Chondrocyte (in vitro differentiated cells): ENCODE measurements around the gene ADCY7. TPM values are rescaled to one million over a fixed set of nuclear protein-coding genes. Genes with fewer than 3 reads are reported as not detected.
A peak's percentile ranks its signal among the peaks of the same experiment; 100 is the strongest.

Experiments used
- DNase-seq: peaks from one replicate; pipeline ENCODE4 v3.0.0; 2021; ENCODE audit warnings: mixed read lengths, low spot score
- H3K27ac Mint-ChIP-seq: one replicate; pipeline ENCODE4 v1.8.0; 2021; ENCODE audit warnings: mild to moderate bottlenecking, moderate library complexity, mixed read lengths; ENCODE audit not compliant: unreplicated experiment
- H3K27me3 Mint-ChIP-seq: 2 replicates; pipeline ENCODE4 v1.8.0; 2021; ENCODE audit warnings: low read depth, mixed read lengths
- H3K36me3 Mint-ChIP-seq: 2 replicates; pipeline ENCODE4 v1.8.0; 2021; ENCODE audit warnings: low read depth, mixed read lengths
- H3K4me1 Mint-ChIP-seq: 2 replicates; pipeline ENCODE4 v1.8.0; 2021; ENCODE audit warnings: low read depth, mild to moderate bottlenecking, mixed read lengths
- H3K4me3 Mint-ChIP-seq: one replicate; pipeline ENCODE4 v1.8.0; 2021; ENCODE audit warnings: mild to moderate bottlenecking, moderate library complexity, mixed read lengths; ENCODE audit not compliant: unreplicated experiment
- H3K9me3 Mint-ChIP-seq: 2 replicates; pipeline ENCODE4 v1.8.0; 2021; ENCODE audit warnings: low read depth, mixed read lengths
- total RNA-seq: library from RNA; stranded (reverse); gene quantifications from 3 replicates; pipeline ENCODE4 v1.2.1, GENCODE V29; 2021
- TF ChIP-seq, protein P1 (sequence below): fragments of 200-600 bp; sonication (generic); IDR thresholded peaks from 2 replicates; pipeline ENCODE4 v1.5.0; 2021; ENCODE audit warnings: antibody characterized with exemption, mild to moderate bottlenecking, moderate library complexity

ADCY7 gene
- total RNA-seq, 1 donor from 2014 or later, result 9.1 TPM

DNA sequence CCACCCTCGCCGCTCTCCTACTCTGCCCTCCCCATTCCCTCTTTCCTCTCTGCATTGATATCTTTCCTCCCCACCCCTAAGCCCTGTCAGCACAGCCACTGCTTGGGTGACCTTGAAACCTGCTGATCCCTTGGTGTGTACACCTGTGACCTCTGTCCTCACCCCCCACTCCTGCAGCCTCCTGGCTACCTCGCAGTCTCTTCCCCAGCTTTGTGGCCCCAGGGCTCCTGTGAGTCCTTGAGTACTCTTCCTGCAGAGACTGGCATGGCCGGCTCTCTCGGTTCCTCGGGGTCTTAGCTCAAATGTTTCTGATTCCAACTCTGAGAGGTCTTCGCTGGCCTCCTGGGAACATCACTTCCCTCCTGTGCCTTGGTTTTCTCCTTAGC is 31.7 kb downstream of the ADCY7 start:
- Mint-ChIP-seq H3K27ac (no peak overlapping the region), H3K27me3 (no peaks in the 10 kb centered on the region), H3K4me1 (peaks cover 14% of the 10 kb centered on the region)

DNA sequence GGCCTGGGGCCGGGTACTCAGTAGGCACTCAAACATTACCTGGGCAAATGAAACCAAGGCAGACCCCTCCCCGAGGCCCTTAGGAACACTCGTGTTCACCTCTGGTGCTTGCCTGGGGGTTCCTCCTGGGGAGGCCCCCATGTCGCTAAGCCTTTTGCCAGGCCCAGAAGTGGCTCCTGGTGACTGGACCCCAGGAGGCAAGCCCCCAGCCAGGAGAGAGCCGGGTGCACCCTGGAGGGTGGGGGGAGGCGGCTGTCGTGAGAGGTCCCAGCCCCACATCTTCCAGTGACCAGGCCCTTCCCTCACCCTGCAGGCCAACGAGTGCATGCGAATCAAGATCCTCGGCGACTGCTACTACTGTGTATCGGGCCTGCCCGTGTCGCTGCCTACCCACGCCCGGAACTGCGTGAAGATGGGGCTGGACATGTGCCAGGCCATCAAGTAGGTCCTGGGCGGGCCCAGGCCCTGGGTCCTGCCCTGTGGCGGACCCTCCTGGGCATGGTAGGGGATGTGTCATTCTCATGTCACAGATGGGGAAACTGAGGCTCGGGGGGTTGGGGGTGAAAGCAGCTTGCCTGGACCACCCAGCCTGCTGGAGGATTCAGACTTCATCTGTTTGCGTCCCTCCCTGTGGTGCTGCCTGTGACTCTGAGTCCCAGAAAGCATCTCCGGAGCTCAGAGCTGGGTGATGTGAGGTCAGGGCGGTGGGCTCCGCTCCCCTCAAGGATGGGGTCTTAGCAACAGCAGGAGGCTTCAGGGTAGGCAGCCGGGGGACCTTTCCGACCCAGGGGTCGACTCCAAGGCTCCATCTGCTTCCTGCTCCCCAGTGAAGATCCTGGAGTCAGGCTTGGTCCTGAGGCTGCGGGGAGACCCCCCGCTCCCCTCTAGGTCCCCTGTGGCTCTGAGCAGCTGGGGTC is 32.5 kb downstream of the ADCY7 start:
- H3K9me3 Mint-ChIP-seq, result no peaks in the 10 kb centered on the region
- H3K4me1 Mint-ChIP-seq, result peaks cover 14% of the 10 kb centered on the region
- DNase-seq, result peak; percentile 86
- H3K4me3 Mint-ChIP-seq, result no peak overlapping the region
- no peaks in the 10 kb centered on the region for H3K36me3 Mint-ChIP-seq
- no peak overlapping the region for H3K27ac Mint-ChIP-seq
- TF ChIP-seq, protein P1, sequence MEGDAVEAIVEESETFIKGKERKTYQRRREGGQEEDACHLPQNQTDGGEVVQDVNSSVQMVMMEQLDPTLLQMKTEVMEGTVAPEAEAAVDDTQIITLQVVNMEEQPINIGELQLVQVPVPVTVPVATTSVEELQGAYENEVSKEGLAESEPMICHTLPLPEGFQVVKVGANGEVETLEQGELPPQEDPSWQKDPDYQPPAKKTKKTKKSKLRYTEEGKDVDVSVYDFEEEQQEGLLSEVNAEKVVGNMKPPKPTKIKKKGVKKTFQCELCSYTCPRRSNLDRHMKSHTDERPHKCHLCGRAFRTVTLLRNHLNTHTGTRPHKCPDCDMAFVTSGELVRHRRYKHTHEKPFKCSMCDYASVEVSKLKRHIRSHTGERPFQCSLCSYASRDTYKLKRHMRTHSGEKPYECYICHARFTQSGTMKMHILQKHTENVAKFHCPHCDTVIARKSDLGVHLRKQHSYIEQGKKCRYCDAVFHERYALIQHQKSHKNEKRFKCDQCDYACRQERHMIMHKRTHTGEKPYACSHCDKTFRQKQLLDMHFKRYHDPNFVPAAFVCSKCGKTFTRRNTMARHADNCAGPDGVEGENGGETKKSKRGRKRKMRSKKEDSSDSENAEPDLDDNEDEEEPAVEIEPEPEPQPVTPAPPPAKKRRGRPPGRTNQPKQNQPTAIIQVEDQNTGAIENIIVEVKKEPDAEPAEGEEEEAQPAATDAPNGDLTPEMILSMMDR, result no peak
- H3K27me3 Mint-ChIP-seq, result no peaks in the 10 kb centered on the region

More for the DNA sequence above, 31.7 kb downstream of the ADCY7 start:
- Mint-ChIP-seq H3K9me3 (no peaks in the 10 kb centered on the region), H3K4me3 (no peak overlapping the region), H3K36me3 (no peaks in the 10 kb centered on the region)
- TF ChIP-seq, protein P1, result no peak
- peak; percentile 77 for DNase-seq

DNA sequence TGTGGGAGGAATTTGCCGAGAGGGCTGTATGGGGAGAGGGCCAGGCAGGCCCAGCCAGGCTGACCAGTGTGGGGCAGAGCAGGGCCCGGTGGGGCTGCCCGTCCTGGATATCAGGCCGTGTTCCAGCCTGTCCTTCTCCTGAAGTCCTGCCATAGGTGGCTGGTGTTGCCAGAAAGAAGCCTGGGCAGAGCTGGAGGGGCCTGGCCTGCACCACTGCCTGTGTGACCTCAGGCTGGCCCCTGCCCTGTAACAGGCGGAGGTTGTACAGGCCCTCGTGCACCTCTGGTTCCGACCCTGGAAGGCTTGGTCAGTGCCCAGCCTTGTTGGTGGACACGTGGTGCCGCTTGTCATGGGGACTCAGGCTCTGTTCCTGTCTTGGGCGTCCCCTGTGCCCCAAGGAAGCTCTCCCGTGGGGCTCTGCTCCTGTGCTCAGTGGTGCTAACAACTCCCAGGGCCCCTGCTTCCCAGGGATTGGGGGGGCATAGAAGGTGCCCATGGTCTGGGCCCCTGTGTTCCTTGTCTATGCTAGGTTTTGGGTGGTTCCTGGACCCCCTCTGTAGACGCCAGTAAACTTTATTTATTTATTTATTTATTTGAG is 33.3 kb downstream of the ADCY7 start:
- H3K36me3 Mint-ChIP-seq, result no peaks in the 10 kb centered on the region
- TF ChIP-seq, protein P1, result no peak
- H3K27ac Mint-ChIP-seq, result no peak overlapping the region
- H3K9me3 Mint-ChIP-seq, result no peaks in the 10 kb centered on the region
- no peaks in the 10 kb centered on the region for H3K27me3 Mint-ChIP-seq
- H3K4me1 Mint-ChIP-seq, result peaks cover 14% of the 10 kb centered on the region
- no peak for DNase-seq
- no peak overlapping the region for H3K4me3 Mint-ChIP-seq

DNA sequence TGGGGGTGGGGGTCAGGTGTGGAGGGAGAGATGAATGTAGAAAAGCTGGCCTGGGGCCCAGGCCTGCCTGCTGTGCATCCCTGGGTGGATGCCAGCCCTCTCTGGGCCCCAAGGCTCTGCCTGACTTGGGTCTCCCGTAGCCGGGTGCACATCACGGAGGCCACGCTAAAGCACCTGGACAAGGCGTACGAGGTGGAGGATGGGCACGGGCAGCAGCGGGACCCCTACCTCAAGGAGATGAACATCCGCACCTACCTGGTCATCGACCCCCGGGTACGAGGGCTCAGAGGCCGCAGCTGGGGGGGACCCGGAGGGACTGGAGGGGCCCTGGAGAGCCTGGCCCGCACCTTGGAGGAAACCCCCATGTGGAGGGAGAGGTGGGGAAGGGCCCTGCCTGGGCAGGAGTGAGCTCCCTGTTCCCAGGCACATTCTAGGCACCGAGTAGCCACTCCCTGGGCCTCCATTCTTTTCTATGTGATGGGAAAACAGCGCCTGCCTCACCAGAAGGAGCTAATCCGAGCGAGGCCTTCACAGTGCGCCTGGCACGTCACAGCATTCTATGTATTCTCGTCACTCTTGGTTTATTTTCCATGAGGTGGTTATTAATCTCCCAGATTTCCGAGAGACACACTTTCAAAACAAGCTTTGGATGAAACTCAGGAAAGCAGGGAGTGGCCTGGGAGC is 34.7 kb downstream of the ADCY7 start:
- DNase-seq, result peak; percentile 92
- Mint-ChIP-seq H3K4me3 (no peak overlapping the region), H3K4me1 (peaks cover 14% of the 10 kb centered on the region), H3K27me3 (no peaks in the 10 kb centered on the region), H3K27ac (peak overlapping the region; percentile 63), H3K9me3 (no peaks in the 10 kb centered on the region), H3K36me3 (no peaks in the 10 kb centered on the region)
- TF ChIP-seq, protein P1, result no peak
